HG03095 (cell line): ENCODE data around the gene RBPMS2.

Experiments used
- ATAC-seq: cut with Tn5 transposase; IDR thresholded peaks from one replicate; pipeline ENCODE4 v1.9.1; 2021; ENCODE audit warnings: moderate library complexity; ENCODE audit not compliant: unreplicated experiment

The RBPMS2 gene

DNA sequence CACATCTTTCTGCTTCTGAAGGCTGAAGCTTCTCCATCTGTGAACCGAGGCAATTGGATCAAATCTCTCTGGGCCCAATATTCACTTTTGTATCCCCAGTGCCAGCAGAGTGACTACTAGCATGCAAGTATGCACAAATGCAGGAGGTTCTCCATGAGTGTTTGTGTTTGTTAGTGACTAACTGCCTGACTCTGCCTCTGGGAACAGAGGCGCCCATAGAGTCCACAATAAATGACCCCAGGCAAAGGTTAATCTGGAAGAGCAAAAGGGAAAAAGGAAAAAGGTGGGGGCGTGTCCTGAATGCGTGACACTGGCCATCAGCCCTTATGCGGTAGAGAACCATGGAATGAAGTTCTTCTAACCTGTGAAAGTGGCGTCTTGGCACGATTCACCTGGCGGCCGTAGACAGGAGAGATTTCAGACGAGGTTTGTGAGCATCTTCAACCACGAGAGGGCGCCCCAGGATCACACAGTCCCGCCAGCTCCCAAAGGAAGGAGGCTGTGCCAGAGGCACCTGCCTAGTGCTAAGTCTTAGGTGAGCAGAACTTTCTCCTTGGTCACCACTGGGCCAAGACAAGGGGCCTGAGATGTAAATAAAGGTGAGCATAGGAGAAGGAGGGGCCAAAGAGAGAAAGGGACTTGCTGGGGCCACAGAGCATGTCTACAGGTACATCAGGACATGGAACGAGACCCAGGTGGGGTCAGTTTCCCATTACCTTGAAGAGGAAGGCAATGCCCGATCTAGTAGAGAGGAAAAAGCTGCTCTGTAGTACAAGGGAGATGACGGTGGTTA lies 44.2 kb downstream of the RBPMS2 start:
- ATAC-seq = peak; percentile 55

DNA sequence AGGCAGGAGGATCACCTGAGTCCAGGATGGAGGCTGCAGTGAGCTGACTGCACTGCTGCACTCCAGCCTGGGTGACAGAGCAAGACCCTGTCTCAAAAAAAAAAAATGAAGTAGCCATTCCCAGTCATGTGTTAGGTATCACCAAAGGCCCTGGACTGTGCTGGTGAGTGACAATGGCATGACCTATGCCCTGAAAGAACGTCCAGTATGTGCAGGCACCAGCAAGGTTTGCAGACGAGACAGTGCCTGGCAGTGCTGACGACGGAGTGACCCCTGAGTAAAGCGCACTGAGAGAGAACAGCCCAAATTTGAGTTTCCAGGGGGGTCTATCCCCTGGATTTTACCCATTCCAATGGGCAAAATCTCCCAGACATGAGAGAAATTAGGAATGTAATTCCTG lies 45.2 kb downstream of the RBPMS2 start:
- no peak for ATAC-seq

DNA sequence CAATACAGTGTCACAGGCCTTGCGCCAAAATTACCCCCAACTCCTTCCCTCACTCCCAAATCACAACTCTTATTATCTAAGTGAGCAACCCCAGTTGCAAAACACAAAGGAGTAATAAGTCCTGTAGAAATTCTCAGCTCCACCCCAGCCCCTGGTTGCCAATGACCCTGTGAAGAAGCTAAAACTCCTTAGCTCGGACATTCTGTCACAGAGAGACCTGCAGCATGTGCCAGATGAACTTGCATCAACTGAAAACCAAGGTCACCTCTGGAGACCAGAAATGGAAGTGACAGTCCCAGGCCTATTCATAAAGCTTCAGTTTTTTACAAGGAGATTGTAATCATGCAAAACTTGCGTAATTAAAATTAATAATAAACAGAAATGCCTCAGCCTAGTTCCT lies 55.2 kb downstream of the RBPMS2 start:
- ATAC-seq = no peak

DNA sequence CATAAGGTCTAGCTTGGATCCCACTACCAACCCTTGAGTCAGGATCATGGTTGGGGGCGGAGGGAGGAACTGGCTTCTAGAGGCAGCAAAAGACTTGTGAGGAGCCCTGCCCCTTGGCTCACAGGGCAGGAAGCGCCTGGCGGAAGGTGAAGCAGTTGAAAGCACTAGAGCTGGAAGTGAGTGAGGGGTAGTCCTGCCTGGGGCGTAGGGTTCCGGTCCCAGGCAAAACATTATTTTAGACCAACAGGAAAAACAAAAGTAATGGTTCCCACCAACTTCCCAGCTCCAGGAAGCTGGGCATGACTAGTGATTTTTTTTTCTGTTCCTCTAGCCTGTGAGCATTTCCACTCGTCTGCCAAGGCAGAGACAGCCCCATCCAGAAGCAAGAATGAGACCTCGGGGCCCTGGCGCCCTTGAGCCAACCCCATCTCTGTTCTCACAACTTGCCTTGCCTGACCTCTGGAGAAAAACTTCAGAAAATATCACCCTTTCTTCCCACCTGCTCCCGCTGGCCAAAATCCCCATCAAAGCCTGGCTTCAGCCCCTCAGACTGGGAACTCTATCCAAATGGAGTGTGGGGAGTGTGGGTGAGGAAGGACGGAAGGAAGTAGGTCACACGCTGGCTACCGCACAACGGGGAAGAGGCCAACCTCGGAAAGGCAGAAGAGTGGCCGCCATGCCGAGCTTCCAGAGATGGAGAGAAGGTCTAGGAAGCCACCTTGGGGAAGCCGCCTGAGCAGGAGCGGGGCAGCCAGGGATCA lies 57.5 kb downstream of the RBPMS2 start:
- no peak for ATAC-seq

DNA sequence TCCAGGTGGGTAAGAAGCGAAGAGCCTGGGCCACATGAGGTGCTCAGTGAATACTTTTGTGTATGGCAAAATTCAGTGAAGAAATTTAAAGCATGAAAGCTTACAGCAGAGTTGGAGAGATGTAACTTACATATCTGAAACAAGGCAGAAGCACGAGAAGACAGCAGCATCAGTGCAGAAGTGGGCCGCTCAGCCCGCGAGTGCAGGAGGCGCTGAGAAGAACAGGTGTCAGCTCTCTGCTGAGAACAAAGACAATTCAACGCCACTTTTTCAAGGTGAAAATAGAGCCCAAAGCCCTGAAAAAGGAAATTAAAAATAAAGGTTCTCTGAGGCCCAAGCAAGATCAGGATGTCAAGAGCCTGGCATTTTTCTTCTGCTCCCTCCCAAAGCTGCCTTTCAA lies 58.3 kb downstream of the RBPMS2 start:
- no peak for ATAC-seq

DNA sequence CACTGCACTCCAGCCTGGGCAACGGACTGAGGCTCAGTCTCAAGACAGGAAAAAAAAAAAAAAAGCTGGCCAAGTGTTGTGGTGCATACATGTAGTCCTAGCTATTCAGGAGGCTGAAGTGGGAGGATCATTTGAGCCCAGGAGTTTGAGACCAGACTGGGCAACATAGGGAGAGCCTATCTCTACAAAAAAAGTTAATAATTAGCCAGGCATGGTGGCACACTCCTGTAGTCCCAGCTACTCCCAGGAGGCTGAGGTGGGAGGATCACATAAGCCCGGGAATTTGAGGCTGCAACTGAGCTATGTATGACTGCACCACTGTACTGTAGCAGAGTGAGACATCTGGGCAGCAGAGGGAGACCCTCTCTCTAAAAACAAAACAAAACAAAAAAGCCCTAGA lies 58.9 kb downstream of the RBPMS2 start:
- ATAC-seq = no peak

DNA sequence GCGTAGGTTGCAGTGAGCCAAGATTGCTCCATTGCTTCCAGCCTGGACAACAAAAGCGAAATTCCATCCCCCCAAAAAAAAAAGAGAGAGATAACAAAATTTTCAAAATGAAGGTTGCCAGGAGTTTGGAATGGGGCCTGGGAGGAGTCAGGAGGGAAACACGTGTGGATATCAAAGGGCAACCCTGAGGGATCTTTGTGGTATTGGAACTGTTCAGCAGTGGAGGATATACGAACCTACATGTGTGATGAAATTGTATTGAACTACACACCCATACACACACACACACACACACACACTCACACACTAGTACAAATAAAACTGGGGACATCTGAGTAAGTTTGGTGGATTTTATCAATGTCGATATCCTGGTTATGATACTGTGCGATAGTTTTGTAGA lies 61.8 kb downstream of the RBPMS2 start:
- no peak for ATAC-seq

DNA sequence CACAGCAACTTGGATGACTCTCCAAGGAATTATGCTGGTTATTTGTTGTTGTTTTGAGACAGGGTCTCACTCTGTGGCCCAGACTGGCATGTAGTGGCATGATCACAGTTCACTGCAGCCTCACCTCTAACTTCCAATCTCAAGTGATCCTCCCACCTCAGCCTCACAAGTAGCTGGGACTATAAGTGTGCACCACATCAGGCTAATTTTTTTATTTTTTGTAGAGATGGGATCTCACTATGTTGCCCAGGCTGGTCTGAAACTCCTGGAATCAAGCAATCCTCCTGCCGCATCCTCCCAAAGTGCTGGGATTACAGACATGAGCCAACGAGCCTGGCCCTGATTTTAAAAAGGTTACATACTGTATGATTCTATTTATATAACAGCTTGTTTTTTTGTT lies 63.0 kb downstream of the RBPMS2 start:
- ATAC-seq = no peak

DNA sequence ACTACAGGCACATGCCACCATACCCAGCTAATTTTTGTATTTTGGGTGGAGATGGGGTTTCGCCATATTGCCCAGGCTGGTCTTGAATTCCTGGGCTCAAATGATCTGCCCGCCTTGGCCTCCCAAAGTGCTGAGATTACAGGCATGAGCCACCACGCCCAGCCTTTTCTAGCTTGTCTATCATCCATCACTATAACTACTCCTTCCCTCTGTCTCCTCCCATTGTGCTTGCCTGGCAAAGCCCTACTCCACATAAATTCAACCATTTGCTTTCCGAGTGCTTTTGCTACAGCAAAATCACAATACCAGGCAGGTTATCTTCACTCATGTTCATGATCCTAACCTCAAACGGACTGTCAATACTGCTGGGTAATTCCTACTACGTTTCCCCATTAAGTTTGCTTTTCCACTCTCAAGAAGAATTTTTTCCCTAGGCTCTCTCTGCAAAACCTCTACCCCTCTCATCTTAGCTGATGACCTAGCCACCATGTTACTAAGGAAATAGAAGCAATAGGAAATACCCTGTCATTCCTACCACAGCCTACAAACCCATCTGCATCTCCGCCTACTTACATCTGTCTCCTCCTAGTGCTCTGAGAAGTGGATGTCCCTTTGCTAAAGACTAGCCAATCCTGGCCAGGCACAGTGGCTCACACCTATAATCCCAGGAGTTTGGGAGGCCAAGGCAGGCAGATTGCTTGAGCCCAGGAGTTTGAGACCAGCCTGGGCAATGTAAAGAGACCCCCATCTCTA lies 64.5 kb downstream of the RBPMS2 start:
- ATAC-seq = no peak

DNA sequence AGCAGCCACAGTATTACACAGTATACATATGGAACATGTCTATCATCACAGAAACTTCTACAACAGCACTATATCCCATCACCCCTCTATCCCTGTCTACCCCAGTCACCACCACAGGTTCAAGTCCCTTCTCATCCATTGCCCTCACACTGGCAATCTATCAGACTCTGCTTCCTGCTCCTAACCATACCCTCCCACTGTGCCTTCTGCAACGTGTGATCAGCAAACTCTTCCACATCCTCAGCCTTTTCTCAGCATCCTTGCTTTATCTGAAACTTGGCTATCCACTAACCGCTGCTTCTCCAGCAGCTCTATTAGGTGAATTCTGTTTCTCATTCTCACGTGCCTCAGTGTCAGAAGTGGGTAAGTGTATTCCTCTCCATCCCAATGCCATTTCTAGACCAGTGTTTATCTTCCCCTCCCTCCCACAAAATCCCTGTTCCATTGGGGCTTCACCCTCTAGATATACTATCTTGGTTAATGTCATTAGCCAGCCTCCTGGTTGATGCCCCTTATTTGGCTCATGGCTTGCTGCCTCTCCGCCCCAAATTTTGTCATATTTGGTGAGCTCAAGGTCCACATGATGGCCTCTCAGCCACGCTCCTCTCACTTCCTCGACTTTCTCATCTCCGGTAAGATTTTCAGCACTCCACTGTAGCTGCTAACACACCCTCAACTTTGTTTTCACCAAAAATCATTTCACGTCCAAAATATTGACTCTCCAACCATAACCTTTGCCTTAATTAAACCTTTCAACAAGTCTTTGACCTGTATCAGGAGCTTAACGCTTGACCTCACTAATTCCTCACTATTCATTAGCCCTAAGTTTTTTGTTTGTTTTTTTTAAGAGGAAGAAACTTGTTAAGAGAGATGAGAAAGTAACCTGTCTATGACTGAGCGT lies 69.1 kb downstream of the RBPMS2 start:
- no peak for ATAC-seq

DNA sequence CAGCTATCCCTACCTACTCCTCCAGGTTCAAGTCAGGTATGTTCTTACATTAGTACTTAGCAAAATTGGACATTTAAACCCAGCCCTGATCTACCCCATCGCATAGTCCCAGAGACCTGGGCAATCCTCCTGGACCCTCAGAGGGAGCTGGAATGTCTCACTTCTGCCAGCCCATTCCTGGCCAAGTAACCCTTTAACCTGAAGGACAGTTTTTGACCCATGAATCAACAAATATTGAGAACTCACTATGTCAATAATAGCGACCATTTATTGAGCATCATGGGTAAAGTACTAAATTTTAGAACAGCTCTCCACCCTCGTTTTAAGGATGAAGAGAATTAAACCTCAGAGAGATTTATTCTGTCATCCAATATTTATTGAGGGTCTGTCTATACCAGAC lies 70.4 kb downstream of the RBPMS2 start:
- no peak for ATAC-seq

DNA sequence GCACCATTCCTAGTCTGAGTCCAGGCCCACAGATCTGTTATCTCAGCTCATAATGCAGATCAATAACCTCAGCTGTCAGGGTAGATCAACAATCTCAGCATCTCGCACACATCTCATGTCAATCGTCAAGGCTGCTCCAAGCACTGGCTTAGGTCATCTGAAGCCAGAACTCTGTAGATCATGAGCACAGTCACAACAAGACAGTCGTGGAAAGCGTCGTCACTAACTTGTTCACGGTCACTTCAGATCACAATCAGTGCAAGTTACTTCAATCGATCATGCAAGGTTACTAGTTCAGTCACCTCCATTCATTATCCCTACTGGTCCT lies 71.8 kb downstream of the RBPMS2 start:
- ATAC-seq = no peak

DNA sequence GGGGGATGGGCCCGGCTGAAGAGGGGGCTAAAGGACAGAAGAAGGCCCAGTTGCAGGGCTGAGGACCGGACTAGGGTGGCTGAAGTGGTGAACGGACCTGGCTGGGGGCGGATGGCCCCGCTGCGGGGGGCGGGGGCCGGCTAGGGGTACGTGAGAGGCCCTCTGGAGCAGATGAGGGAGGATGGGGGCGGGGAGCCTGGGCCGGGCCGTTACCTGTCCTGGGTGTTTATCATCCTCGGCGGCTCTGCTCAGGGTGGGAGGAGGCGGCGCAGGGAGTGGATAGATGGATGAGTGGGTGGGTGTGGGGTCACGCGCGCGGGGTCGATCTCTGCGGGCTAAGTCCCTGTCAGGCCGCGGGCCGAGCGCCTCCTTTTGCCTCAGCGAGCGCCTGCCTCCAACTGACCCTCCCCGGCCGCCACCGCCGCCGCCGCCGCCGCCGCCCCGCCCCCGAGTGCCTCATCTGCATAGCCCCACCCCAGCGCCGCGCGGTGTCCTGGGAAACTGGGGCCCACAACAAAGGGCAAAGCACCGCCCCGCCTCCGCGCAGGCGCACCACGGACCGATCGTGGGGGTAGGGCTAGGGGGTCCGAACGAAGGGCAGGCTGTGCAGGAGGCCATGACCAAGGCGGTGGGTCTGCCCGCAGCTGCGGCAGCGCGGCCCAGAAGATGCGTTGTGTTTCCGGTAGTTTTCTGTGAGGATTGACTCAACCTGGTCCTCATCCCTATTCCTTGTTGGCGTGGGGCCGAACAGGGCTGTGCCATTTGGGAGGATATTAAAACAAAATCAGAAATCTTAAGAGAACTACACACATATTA lies 72.4 kb downstream of the RBPMS2 start:
- peak; percentile 68 for ATAC-seq

DNA sequence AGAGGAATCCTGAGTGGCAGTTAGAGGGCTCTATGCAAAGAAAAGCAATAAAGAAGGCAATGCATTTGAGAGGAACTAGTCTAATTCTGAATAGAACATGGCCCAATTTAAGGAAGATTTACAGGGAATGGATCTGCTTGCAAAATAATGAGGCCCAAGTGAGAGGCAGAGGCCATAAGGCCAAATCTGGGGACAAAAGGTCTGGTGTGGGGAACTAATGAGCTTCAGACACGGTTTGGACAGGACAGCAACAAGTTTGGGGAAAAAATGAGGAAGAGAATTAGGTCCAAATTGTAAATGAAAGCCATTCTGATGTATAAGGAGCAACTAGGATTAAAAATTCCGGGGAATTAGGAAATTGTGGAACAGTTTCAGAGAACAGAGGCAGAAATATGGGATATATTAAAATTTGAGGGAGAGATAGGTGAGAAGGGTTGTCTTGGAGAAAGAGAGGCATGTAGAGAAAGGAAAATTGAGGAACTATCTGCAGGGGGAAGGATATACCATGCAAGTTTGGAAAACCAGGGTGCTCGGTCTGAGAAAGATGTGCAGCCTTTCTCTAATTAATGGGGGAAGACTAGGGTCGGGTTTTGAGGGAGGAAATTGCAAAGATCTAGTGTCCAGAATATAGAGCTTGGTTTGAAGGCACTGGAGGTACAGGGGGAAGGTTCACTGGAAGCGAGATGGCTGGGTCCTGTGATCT lies 73.8 kb downstream of the RBPMS2 start:
- no peak for ATAC-seq

DNA sequence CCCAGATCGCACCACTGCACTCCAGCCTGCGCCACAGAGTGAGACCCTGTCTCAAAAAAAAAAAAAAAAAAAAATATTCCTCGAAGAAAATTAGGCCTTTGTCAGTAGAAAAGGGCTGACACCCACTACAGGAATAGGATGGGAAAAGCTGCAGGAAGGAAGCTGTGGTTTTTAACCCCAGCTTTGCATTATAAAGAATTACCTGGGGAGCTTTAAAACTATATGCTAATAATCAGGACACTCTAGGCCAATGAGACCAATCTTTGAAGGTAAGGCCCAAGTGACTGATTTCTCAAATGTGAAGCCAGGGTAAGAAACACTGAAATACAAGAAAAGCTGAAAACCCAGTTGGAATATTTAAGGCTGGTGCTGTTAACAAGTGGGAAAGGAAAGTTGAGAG lies 74.3 kb downstream of the RBPMS2 start:
- no peak for ATAC-seq

DNA sequence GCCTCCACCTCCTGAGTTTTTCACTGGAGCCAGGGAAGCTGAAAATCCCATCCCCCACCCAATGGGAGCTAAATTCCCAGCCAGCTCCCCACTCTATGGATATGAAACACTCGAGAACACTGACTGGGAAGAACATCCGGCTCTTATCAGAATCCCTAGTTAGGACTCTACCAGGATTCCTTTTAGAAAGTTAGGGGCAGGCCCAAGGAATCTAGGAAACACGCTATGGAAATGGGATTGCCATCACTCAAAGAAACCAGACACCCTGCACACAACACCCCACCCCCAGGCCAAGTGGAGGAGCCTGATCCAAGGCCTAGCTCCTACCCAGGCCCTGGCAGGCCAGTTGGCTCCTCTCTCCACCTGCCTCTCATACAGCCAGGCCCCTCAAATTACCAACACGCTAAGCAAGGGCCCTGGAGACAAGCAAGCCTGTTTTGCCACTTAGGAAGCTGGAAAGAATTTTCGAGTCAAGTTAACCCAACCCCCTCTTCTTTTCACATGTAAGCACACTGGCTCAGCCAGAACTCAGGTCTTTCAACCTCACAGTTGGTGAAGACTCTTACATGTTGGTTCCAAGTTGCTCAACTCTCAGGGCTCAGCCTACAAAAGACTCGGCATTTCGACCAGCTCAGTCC lies 75.5 kb downstream of the RBPMS2 start:
- no peak for ATAC-seq

DNA sequence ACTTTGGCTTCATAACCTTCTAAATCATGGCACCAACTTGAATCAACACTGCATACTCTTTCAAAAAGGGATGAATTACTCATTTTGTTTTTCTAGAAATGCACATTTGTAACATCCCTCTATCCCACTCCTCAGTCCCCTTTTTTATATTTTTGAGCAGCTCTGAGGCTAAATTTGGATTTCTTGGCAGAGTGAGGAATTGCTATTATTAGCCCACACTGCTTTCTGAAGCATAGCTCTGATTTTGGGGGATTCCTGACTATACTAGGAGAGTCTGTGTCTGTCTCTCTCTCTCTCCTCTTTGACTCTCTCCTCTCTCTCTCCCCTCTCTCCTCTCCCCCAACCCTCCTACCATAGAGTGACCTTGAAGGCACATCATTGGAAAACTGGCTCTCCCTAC lies 76.6 kb downstream of the RBPMS2 start:
- ATAC-seq = no peak

DNA sequence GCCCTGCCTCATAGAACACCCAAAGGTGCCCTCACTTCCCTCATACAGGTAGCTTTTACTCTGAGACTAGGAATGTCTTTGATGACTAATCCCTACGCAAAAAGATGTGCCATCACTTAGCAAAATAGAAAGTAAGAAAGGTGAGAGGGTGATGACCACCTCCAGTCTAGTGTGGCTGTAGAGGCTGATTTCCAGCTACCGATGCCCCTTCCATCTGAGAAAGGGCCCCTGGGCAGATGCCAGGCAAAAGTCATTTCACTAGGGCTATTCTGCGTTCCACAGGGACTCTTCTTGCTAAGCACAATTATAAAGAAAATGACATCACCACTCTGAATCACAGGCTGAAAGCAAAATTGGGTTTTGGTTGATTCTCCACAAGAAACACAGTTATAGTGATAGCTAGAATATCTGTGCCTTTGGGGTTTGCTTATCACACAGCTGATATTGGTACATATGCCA lies 77.4 kb downstream of the RBPMS2 start:
- ATAC-seq = no peak

DNA sequence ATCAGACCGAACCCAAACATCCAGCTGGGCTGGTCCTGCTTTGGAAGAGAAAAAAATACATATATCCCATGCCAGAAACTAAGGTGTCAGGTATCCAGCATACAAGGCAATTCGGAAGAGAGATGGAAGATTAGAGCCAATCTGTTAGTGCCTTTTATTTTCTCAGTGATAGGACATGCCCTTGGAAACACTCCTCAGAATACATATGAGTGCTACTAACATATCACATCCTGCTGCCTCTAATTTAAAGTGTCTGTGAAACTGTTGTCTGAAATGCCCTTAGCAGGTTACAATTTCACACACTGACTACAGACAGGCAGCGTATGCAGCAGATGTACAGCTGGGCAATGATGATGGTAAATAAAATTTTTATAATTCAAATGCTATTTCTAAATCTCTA lies 78.9 kb downstream of the RBPMS2 start:
- no peak for ATAC-seq
